Measurements from ENCODE around the gene ZCCHC14. TPM values are rescaled to one million over a fixed set of nuclear protein-coding genes. Genes with fewer than 3 reads are reported as not detected.

ZCCHC14 gene
- total and polyA plus RNA-seq, 2 experiments from 2014 or later: 2.7 to 6.3 TPM

GRCh38 chr16:87447323-87447722 lies 45.5 kb downstream of the ZCCHC14 start:
- H3K36me3 ChIP-seq (ENCODE audit: low read depth): peaks cover 15% of the 10 kb centered on the region
- no peaks in the 10 kb centered on the region for H3K9me2 ChIP-seq (ENCODE audit: insufficient read depth)
- no peak overlapping the region for H3K4me2 ChIP-seq (ENCODE audit: unreplicated experiment)

GRCh38 chr16:87446479-87446878 lies 46.3 kb downstream of the ZCCHC14 start:
- Histone ChIP-seq H3K4me3 (no peak overlapping the region), H3K9me3 (ENCODE audit: low read depth) (no peaks in the 10 kb centered on the region), H3K79me2 (ENCODE audit: insufficient read depth) (peaks cover 97% of the 10 kb centered on the region), H4K20me1 (ENCODE audit: insufficient read depth) (no peaks in the 10 kb centered on the region; the same call in 1 of the 2 replicates), H3K27ac (no peak overlapping the region), H3F3A (ENCODE audit: insufficient read depth) (0 out of 2 replicates have a peak, but pooled peaks cover 6% of the 10 kb centered on the region), H3K4me1 (ENCODE audit: insufficient read depth) (no peaks in the 10 kb centered on the region), H3K9ac (no peak overlapping the region), H3K4me2 (ENCODE audit: unreplicated experiment) (no peak overlapping the region), H3K36me3 (ENCODE audit: low read depth) (peaks cover 15% of the 10 kb centered on the region), H3K9me2 (ENCODE audit: insufficient read depth) (no peaks in the 10 kb centered on the region), H3K27me3 (replicated peaks; ENCODE audit: insufficient read depth) (no peaks in the 10 kb centered on the region), H2AFZ (no peak overlapping the region)
- TF ChIP-seq EZH2phosphoT487 (IDR thresholded peaks at IDR 0.05; ENCODE audit: insufficient read depth, low read depth): no peak
- no peak for TF ChIP-seq EZH2 (IDR thresholded peaks at IDR 0.05; ENCODE audit: insufficient read depth, poor library complexity, severe bottlenecking)
- 94 to 96% methylated on average over 7 of the region's 7 CpGs for WGBS, 2 experiments (ENCODE audit: low coverage in 1 of 2, low lambda C conversion rate in 2 of 2, missing lambda C conversion rate in 2 of 2)
- no peak for DNase-seq
- in situ Hi-C loops (cut with MboI): no loop called here

More at GRCh38 chr16:87447323-87447722, 45.5 kb downstream of the ZCCHC14 start:
- Histone ChIP-seq H3K27me3 (replicated peaks; ENCODE audit: insufficient read depth) (no peaks in the 10 kb centered on the region), H3F3A (ENCODE audit: insufficient read depth) (0 out of 2 replicates have a peak, but pooled peaks cover 6% of the 10 kb centered on the region), H3K9ac (no peak overlapping the region), H3K4me3 (no peak overlapping the region), H4K20me1 (ENCODE audit: insufficient read depth) (no peaks in the 10 kb centered on the region; the same call in 1 of the 2 replicates), H2AFZ (no peak overlapping the region), H3K9me3 (ENCODE audit: low read depth) (no peaks in the 10 kb centered on the region), H3K79me2 (ENCODE audit: insufficient read depth) (peaks cover 97% of the 10 kb centered on the region), H3K4me1 (ENCODE audit: insufficient read depth) (no peaks in the 10 kb centered on the region), H3K27ac (no peak overlapping the region)
- 79 to 84% methylated on average over 6 of the region's 6 CpGs for WGBS, 2 experiments (ENCODE audit: low coverage in 1 of 2, low lambda C conversion rate in 2 of 2, missing lambda C conversion rate in 2 of 2)
- no peak for TF ChIP-seq EZH2phosphoT487 (IDR thresholded peaks at IDR 0.05; ENCODE audit: insufficient read depth, low read depth)
- TF ChIP-seq EZH2 (IDR thresholded peaks at IDR 0.05; ENCODE audit: insufficient read depth, poor library complexity, severe bottlenecking): no peak
- in situ Hi-C loops (cut with MboI): no loop called here
- no peak for DNase-seq

- H2AFZ ChIP-seq: no peak overlapping the region
- H3K9me3 ChIP-seq (ENCODE audit: low read depth): no peaks in the 10 kb centered on the region
- H3K4me1 ChIP-seq (ENCODE audit: insufficient read depth): no peaks in the 10 kb centered on the region
- H3K27me3 ChIP-seq (replicated peaks; ENCODE audit: insufficient read depth): no peaks in the 10 kb centered on the region
- no peak overlapping the region for H3K9ac ChIP-seq
- peaks cover 15% of the 10 kb centered on the region for H3K36me3 ChIP-seq (ENCODE audit: low read depth)
- H3F3A ChIP-seq (ENCODE audit: insufficient read depth): 0 out of 2 replicates have a peak, but pooled peaks cover 6% of the 10 kb centered on the region
- no peak overlapping the region for H3K4me3 ChIP-seq
- H3K9me2 ChIP-seq (ENCODE audit: insufficient read depth): no peaks in the 10 kb centered on the region
- H3K4me2 ChIP-seq (ENCODE audit: unreplicated experiment): no peak overlapping the region
- no peak overlapping the region for H3K27ac ChIP-seq
- no peaks in the 10 kb centered on the region; the same call in 1 of the 2 replicates for H4K20me1 ChIP-seq (ENCODE audit: insufficient read depth)
- TF ChIP-seq EZH2 (IDR thresholded peaks at IDR 0.05; ENCODE audit: insufficient read depth, poor library complexity, severe bottlenecking) (no peak), EZH2phosphoT487 (IDR thresholded peaks at IDR 0.05; ENCODE audit: insufficient read depth, low read depth) (no peak)
- in situ Hi-C loops (cut with MboI): no loop called here
- H3K79me2 ChIP-seq (ENCODE audit: insufficient read depth): peaks cover 97% of the 10 kb centered on the region
- WGBS, 2 experiments (ENCODE audit: low coverage in 1 of 2, low lambda C conversion rate in 2 of 2, missing lambda C conversion rate in 2 of 2): 66 to 74% methylated on average over 7 of the region's 7 CpGs
- DNase-seq: peak; percentile 10
These were observed 47.3 kb downstream of the ZCCHC14 start for GRCh38 chr16:87445486-87445885.

DNA sequence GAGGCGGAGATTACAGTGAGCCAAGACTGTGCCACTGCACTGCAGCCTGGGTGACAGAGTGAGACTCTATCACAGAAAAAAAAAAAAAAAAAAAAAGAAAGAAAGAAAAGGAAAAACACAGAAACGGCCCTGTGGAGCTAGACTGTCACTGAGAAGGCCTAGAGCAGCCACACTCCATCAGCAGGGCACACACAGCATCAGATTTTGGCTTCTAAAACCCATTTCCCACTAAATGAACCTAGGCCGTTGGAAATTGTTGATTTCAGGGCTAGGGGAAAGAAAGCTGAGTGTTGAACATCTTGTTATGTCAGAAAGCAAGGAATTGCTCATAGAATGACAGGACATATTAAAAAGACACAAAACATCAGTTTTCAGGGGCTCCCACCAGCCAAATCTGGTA lies 48.9 kb downstream of the ZCCHC14 start:
- Histone ChIP-seq H3K4me1 (ENCODE audit: insufficient read depth) (peaks cover 7% of the 10 kb centered on the region; the same call in 1 of the 2 replicates), H3K4me2 (ENCODE audit: unreplicated experiment) (no peak overlapping the region), H3K9ac (no peak overlapping the region), H3K9me2 (ENCODE audit: insufficient read depth) (no peaks in the 10 kb centered on the region), H3K79me2 (ENCODE audit: insufficient read depth) (peaks cover 96% of the 10 kb centered on the region), H3F3A (ENCODE audit: insufficient read depth) (0 out of 2 replicates have a peak, but pooled peaks cover 6% of the 10 kb centered on the region), H3K9me3 (ENCODE audit: low read depth) (no peaks in the 10 kb centered on the region), H3K36me3 (ENCODE audit: low read depth) (peaks cover 15% of the 10 kb centered on the region), H2AFZ (no peak overlapping the region), H4K20me1 (ENCODE audit: insufficient read depth) (no peaks in the 10 kb centered on the region; the same call in 1 of the 2 replicates), H3K4me3 (no peak overlapping the region), H3K27me3 (replicated peaks; ENCODE audit: insufficient read depth) (no peaks in the 10 kb centered on the region), H3K27ac (no peak overlapping the region)
- in situ Hi-C loops (cut with MboI): no loop called here
- 96 to 100% methylated on average over 3 of the region's 3 CpGs for WGBS, 2 experiments (ENCODE audit: low coverage in 1 of 2, low lambda C conversion rate in 2 of 2, missing lambda C conversion rate in 2 of 2)
- TF ChIP-seq EZH2phosphoT487 (IDR thresholded peaks at IDR 0.05; ENCODE audit: insufficient read depth, low read depth) (no peak), EZH2 (IDR thresholded peaks at IDR 0.05; ENCODE audit: insufficient read depth, poor library complexity, severe bottlenecking) (no peak)
- DNase-seq: no peak
